ENCODE measurements around the gene CDH13. TPM values are rescaled to one million over a fixed set of nuclear protein-coding genes. Genes with fewer than 3 reads are reported as not detected.

Gene CDH13
- total RNA-seq, 1 donor from 2014 or later = 2.3 TPM

DNA sequence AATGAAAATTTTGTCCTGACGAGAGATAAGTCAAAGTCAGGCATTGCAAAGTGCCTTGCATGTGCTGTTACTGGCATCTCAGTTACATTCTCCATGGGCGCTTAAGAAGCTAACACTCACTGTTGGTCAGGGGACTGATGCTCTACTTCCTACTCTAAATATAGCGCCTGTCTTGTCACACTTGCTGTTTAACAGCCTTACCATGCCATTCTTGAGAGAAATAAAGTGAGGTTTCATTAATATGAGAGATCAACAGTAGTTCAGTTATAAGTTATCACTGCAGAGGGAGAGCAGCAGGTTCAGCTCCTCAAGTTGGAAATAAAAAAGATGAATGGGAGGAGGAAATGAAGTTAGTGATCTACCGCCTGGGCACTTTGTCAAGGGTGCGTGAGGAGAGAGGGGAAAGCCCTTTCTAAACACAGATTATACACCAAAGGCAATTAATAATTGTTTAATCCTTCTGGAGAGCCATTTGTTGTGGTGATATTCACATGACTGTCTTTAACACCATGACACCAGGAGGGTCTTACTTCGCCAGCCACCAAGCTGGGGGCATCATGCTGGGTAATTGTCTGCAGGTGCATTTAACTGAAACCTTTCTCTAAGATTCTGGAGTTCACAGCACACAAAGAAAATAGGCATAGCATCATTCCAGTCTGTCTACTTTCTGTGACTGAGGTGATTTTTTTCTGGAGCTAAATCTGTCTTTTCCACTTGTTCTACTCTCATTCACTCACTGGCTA lies 612.4 kb downstream of the CDH13 start:
- TF ChIP-seq, protein P1, sequence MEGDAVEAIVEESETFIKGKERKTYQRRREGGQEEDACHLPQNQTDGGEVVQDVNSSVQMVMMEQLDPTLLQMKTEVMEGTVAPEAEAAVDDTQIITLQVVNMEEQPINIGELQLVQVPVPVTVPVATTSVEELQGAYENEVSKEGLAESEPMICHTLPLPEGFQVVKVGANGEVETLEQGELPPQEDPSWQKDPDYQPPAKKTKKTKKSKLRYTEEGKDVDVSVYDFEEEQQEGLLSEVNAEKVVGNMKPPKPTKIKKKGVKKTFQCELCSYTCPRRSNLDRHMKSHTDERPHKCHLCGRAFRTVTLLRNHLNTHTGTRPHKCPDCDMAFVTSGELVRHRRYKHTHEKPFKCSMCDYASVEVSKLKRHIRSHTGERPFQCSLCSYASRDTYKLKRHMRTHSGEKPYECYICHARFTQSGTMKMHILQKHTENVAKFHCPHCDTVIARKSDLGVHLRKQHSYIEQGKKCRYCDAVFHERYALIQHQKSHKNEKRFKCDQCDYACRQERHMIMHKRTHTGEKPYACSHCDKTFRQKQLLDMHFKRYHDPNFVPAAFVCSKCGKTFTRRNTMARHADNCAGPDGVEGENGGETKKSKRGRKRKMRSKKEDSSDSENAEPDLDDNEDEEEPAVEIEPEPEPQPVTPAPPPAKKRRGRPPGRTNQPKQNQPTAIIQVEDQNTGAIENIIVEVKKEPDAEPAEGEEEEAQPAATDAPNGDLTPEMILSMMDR (IDR thresholded peaks at IDR 0.05; ENCODE audit: unreplicated experiment) = no peak
- Mint-ChIP-seq H3K27me3 (ENCODE audit: unreplicated experiment) (no peaks in the 10 kb centered on the region), H3K36me3 (ENCODE audit: low read depth, unreplicated experiment) (no peaks in the 10 kb centered on the region), H3K4me3 (ENCODE audit: unreplicated experiment) (no peak overlapping the region), H3K9me3 (ENCODE audit: unreplicated experiment) (no peaks in the 10 kb centered on the region), H3K4me1 (ENCODE audit: unreplicated experiment) (no peaks in the 10 kb centered on the region), H3K27ac (ENCODE audit: unreplicated experiment) (no peak overlapping the region)
- no peak for DNase-seq (ENCODE audit: low spot score)

DNA sequence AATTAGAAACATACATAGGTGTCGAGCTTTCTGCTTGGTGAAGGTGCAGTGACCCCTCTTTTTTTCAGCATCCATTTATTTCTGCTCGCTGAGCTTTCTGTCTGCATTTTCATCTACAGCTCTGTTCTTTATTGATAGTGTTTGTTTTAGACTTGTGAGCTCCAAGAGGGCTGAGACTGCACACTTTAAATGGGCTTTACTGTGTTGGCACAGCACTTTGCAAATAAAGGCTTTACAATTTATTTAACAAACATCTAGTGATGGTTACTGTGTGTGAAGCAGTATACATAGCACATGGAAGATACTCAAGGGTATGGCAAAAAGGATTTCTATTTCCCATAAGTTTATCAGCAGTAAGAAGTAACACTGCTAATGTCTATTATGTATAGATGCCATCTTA lies 617.3 kb downstream of the CDH13 start:
- Mint-ChIP-seq H3K27me3 (ENCODE audit: unreplicated experiment) (peaks cover 2% of the 10 kb centered on the region), H3K9me3 (ENCODE audit: unreplicated experiment) (no peaks in the 10 kb centered on the region), H3K27ac (ENCODE audit: unreplicated experiment) (no peak overlapping the region), H3K4me3 (ENCODE audit: unreplicated experiment) (no peak overlapping the region), H3K4me1 (ENCODE audit: unreplicated experiment) (no peaks in the 10 kb centered on the region), H3K36me3 (ENCODE audit: low read depth, unreplicated experiment) (no peaks in the 10 kb centered on the region)
- TF ChIP-seq, protein P1 (IDR thresholded peaks at IDR 0.05; ENCODE audit: unreplicated experiment) = no peak
- no peak for DNase-seq (ENCODE audit: low spot score)

DNA sequence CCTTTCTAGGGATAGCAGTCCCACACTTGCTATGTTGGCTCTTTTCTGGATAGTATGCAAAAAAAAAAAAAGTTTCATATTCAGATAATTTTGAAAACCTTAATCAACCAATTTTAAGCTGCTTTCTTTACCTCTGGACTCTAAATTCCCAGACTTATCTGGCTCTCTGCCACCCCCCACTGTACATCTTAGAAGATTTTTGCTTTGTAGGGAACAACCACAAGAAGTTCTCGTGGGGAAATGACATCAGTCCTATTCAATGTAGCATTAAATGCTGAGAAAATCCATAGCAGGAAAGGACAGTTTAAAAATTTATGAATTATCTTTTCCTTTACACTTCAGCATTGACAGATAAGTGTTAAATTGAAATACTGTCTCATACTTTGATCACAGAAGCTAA lies 618.3 kb downstream of the CDH13 start:
- H3K4me3 Mint-ChIP-seq (ENCODE audit: unreplicated experiment) = no peak overlapping the region
- H3K27ac Mint-ChIP-seq (ENCODE audit: unreplicated experiment) = no peak overlapping the region
- peaks cover 2% of the 10 kb centered on the region for H3K27me3 Mint-ChIP-seq (ENCODE audit: unreplicated experiment)
- H3K36me3 Mint-ChIP-seq (ENCODE audit: low read depth, unreplicated experiment) = no peaks in the 10 kb centered on the region
- TF ChIP-seq, protein P1 (IDR thresholded peaks at IDR 0.05; ENCODE audit: unreplicated experiment) = no peak
- H3K4me1 Mint-ChIP-seq (ENCODE audit: unreplicated experiment) = no peaks in the 10 kb centered on the region
- DNase-seq (ENCODE audit: low spot score) = no peak
- no peaks in the 10 kb centered on the region for H3K9me3 Mint-ChIP-seq (ENCODE audit: unreplicated experiment)

DNA sequence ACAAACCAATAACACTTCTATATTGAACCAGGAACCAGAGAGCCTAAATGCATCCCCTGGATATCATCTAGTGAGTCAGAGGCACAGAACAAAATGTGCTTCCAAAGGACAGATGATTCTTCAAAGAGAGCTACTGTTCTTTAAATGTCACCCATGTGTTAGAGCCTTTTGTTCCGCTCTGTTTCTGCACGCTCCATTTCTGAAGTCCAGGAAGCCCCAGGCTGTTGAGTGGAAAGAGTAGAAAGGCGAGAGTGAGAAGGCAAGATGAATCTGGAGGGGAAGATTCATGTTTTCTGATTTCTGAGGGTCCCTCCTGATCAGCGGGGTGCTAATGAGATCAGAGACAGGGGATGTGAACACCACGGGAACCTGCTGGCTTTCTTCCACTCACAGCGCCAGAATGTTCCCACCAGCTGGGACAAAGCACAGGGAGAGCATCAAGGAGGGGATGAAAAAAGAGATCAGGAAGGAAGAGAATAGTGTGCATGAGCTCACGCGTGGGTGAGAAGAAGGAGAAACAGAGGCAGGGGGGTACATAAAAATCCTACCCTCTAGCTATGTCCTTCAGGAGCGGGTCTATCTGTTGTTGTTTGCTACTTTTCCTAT lies 621.1 kb downstream of the CDH13 start:
- peaks cover 2% of the 10 kb centered on the region for H3K27me3 Mint-ChIP-seq (ENCODE audit: unreplicated experiment)
- H3K9me3 Mint-ChIP-seq (ENCODE audit: unreplicated experiment) = no peaks in the 10 kb centered on the region
- no peak for DNase-seq (ENCODE audit: low spot score)
- H3K27ac Mint-ChIP-seq (ENCODE audit: unreplicated experiment) = no peak overlapping the region
- no peaks in the 10 kb centered on the region for H3K4me1 Mint-ChIP-seq (ENCODE audit: unreplicated experiment)
- H3K36me3 Mint-ChIP-seq (ENCODE audit: low read depth, unreplicated experiment) = no peaks in the 10 kb centered on the region
- TF ChIP-seq, protein P1 (IDR thresholded peaks at IDR 0.05; ENCODE audit: unreplicated experiment) = no peak
- H3K4me3 Mint-ChIP-seq (ENCODE audit: unreplicated experiment) = no peak overlapping the region

All from endothelial cell (in vitro differentiated cells).